Measurements from ENCODE around the gene NCKAP5.

NCKAP5 gene

GRCh38 chr2:133123393-133123792 lies 444.9 kb downstream of the NCKAP5 start:
- DNase-seq: no peak

- no peak for DNase-seq
Observed at GRCh38 chr2:133122529-133122928, 445.7 kb downstream of the NCKAP5 start.

GRCh38 chr2:133120310-133120709 lies 448.0 kb downstream of the NCKAP5 start:
- DNase-seq: no peak

- no peak for DNase-seq
Observed at GRCh38 chr2:133110201-133110600, 458.1 kb downstream of the NCKAP5 start.

GRCh38 chr2:133109772-133110171 lies 458.5 kb downstream of the NCKAP5 start:
- no peak for DNase-seq

- DNase-seq: no peak
Observed at GRCh38 chr2:133107058-133107815, 461.0 kb downstream of the NCKAP5 start.

GRCh38 chr2:133104871-133105270 lies 463.4 kb downstream of the NCKAP5 start:
- no peak for DNase-seq

- DNase-seq: no peak
Observed at GRCh38 chr2:133098787-133099186, 469.5 kb downstream of the NCKAP5 start.

- DNase-seq: no peak
Observed at GRCh38 chr2:133097666-133098065, 470.6 kb downstream of the NCKAP5 start.

- no peak for DNase-seq
Observed at GRCh38 chr2:133092571-133092970, 475.7 kb downstream of the NCKAP5 start.

- no peak for DNase-seq
Observed at GRCh38 chr2:133090358-133090757, 477.9 kb downstream of the NCKAP5 start.

GRCh38 chr2:133086176-133086575 lies 482.1 kb downstream of the NCKAP5 start:
- DNase-seq: no peak

GRCh38 chr2:133085646-133086045 lies 482.6 kb downstream of the NCKAP5 start:
- DNase-seq: no peak

GRCh38 chr2:133082034-133082433 lies 486.2 kb downstream of the NCKAP5 start:
- no peak for DNase-seq

- DNase-seq: no peak
Observed at GRCh38 chr2:133080822-133081221, 487.4 kb downstream of the NCKAP5 start.

GRCh38 chr2:133078667-133079411 lies 489.4 kb downstream of the NCKAP5 start:
- no peak for DNase-seq

GRCh38 chr2:133077269-133077822 lies 490.9 kb downstream of the NCKAP5 start:
- no peak for DNase-seq

- no peak for DNase-seq
Observed at GRCh38 chr2:133072837-133073694, 495.2 kb downstream of the NCKAP5 start.

GRCh38 chr2:133063775-133064174 lies 504.5 kb downstream of the NCKAP5 start:
- DNase-seq: peak; percentile 1

- no peak for DNase-seq
Observed at GRCh38 chr2:133062931-133063665, 505.2 kb downstream of the NCKAP5 start.

GRCh38 chr2:133061874-133062593 lies 506.2 kb downstream of the NCKAP5 start:
- DNase-seq: no peak

- no peak for DNase-seq
Observed at GRCh38 chr2:133054297-133054696, 514.0 kb downstream of the NCKAP5 start.

All from hematopoietic multipotent progenitor cell treated with erythropoietin and hydrocortisone succinate and interleukin-3 and kit ligand, for 8 days (in vitro differentiated cells).